Daoy (cell line): ENCODE results near the gene ZNF211. TPM values are rescaled to one million over a fixed set of nuclear protein-coding genes. Genes with fewer than 3 reads are reported as not detected.

ENCODE experiments used
- DNase-seq: peaks from one replicate; pipeline ENCODE4 v3.0.0-alpha.2; 2015; ENCODE audit warnings: low read depth
- total RNA-seq: library from RNA; depleted of rRNA; stranded (reverse); fragments of >200 nt; shearing (Covaris generic); gene quantifications from 2 replicates; pipeline ENCODE4 v1.2.3, GENCODE V29; 2014; rRNA removed

ZNF211 gene
- total RNA-seq, 1 experiment from 2014 or later: 9.8 TPM

DNA sequence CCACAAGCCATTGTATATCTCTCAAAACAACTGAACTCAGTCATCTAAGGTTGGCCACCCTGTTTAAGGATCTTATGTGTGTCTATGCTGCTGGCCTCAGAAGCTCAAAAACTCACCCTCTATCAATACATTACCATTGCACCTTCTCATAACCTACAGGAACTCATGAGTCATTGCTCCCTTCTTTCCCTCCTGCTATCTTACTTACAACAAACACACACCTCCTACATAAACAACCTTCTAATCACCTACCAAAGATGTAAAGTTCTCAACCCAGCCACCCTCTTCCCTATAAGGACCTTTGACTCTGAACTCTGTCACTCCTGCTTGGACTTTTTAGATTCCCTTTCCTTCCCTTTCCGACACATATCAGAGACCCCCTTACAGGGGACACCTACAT lies 22.5 kb downstream of the ZNF211 start:
- DNase-seq: no peak

DNA sequence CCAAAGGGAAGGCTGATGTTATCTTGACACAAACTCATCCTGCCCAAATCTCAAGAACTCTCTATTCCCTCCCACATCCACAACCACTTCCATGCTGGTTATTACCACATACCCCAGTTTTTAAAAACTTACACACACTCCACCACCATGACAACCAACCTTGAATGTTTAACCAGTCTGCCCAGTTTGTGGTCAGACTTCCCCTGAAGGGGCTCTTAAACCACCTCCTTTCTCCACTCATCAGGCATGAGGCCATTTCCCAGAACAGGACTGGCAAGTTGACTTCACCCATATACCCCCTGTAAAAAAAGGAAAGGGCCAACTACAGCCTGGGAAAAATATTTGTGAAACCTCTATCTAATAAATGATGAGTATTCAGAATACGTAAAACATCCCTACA lies 23.4 kb downstream of the ZNF211 start:
- DNase-seq: no peak

DNA sequence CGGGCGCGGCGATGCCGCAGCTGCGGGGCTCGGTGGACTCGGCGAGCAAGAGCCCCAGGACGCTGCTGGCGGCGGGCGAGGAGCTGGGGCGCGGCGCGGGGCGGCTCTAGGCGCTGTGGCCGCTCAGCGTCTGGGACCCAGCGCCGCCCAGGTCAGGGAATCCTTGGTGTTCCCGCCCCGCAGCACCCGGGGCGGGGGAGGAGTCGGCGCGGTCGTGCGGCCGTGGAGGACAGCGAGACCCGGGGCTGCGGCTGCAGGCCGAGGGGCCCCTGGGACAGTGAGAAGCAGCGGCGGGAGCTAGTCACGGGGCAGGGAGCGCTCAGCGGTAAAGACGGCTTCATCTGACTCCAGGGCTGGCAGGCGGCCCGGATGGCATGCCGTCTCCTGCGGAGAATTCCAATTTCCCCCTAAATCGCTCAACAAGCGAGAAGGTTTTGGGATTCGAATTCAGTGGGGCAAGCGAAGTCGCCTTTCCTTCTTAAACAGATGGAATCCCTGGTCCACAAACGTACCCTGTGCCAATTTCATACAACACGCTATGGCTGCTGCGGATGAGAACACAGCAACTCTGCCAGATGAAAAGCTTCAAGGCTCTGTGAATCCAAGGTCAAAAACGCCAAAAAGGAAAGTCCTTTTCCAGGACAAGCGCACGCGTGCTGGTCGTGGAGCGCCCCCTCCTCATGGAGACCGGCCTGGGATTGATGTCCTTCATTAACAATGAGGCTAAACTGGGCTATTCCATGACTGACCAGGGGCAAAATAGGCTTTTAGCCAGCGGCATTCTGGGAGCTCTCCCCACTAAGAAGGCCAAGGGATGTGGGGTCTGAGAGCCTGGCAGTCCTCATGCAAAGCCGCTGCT lies 31.5 kb downstream of the ZNF211 start:
- peak; percentile 56 for DNase-seq

DNA sequence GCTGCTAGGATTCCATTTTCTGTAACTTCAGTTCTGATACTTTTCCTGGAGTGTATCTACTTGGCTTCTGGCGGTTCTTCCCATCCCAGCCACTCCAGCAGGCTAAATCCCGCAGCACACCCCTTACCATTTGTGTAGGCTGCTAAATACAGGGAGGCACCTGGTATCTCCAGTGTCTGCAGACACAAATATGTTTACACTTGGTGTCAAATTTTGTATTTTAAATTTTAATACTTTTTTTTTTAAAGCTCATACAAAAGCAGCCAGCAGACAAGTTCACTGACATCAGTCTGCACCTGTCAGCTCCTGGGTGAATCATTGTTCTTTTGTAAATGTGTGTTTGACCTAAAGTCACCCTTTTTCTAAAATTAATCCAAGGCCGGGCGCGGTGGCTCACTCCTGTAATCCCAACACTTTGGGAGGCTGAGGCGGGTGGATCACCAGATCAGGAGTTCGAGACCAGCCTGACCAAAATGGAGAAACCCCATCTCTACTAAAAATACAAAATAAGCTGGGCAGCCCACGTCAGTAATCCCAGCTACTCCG lies 32.4 kb downstream of the ZNF211 start:
- no peak for DNase-seq

DNA sequence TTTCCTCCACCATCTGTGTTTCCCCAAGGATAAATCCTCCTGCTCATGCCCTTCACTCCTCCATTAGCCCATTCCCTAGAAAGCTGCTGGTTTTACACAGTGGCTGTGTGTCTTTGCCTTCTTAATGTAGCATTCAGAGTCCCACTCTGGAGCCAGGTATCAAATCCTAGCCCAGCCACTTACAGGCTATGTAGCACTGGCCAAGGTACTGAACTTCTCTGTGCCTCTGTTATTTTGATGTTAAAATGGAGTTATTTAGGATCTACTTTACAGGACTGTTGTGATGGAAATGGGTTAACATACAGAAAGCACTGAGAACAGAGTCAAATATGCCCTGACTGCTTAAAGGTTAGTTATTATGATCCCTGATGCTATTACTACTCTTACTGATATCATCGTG lies 34.3 kb downstream of the ZNF211 start:
- no peak for DNase-seq

DNA sequence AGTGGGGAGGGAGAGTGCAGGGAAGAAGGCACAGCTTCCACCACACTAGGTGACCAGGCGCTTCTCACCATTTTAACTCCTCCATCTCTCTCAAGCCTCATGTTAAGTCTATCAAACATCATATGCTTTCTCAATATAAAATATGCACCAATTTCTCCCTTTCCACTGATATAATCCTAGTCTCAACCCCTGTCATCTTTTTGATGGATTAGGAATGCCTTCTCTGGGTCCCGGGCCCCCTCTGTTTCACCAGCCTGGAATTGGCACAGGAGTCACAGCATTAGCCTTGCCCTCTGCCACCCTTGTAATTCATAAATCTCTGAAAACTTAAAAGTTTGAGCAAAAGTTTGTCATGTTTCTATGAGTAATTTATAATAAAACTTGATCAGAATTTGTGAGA lies 35.7 kb downstream of the ZNF211 start, which contains the start of gene ZSCAN4:
Gene ZSCAN4 (plus strand): TSS at position 301 of the 400 bp plus-strand sequence. CDS start 7,211 bp downstream, outside the sequence.
- no peak for DNase-seq

DNA sequence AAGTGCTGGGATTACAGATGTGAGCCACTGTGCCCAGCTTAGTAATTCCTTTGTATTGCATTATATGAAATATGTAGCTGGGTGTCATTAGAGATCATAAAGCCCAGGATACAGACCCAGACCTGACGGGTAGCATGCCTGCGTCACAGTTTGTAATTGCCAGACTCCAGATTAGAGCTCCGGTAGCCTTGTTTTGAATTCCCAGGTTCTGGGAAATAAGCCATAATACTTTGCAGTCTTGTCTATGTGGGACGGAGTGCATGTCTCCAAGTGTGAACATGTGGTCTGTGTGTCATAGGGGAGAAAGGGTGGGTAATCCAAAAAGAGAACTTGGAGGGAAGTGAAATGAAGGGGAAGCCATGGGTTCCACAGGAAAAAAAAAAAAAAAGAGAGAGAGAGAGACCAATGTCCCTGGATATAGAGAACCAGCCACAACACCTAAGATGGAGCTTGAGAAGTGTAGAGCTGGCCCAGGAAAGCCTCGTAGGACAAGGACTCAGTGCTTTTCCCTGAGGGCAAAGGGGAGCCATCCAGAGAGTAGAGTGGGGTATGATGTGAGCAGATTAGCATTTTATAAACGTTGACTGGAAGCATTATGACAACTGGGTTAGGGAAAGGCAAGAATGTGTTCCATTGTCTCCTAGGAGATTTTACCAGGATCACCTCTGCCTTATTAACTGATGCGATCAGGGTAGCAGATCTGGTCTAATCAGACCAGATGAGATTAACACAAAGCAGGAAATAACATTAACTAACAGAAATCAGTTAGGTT lies 38.3 kb downstream of the ZNF211 start:
- no peak for DNase-seq

DNA sequence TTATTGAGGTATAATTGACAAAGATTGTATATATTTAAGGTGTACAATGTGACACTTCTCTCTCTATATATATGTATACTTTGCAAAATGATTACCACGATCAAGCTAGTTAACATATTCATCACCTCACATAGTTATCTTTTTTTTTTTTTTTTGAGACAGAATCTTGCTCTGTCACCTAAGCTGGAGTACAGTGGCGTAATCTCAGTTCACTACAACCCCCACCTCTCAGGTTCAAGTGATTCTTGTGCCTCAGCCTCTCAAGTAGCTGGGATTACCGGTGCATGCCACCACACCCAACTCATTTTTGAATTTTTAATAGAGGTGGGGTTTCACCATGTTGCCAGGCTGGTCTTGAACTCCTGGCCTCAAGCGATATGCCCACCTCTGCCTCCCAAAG lies 39.5 kb downstream of the ZNF211 start:
- DNase-seq: no peak

DNA sequence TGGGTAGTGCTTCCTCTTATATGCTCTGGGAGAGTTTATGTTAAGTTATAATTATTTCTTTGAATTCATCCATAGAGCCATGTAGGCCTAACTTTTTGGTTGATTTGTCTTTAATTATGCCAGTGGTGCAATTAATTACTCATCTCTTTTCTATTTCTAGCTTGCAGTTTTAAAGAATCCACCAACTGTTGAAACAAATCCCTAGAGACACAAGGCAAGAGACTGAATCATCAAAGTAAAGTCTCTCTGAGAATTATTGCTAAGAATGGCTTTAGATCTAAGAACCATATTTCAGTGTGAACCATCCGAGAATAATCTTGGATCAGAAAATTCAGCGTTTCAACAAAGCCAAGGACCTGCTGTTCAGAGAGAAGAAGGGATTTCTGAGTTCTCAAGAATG lies 42.9 kb downstream of the ZNF211 start:
- DNase-seq: no peak

DNA sequence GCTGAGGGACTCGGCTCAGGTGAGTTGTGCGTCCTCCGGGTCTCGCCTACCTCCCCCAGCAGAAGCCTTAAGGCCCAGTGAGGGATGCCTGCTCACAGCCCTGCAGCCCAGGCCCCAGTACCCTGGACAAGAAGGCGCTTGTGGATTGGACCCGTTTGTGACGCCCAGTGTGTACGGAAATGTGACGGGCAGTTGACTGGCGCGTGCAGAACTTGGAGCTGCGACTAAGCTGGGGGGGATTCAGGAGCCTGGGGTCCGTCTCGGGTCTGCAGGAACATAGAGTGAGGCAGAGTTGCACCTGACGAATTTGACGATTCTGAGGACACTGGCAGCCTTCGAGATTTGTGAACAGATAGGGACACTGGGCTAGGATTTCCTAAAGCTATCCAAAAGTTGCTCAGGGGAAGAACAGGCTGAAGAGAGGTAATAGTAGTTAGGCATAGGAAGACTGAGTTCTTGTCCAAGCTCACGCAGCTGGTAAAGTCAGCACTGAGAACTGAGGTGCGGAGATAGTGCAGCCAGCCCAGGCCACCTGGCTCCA lies 49.3 kb downstream of the ZNF211 start:
- no peak for DNase-seq

DNA sequence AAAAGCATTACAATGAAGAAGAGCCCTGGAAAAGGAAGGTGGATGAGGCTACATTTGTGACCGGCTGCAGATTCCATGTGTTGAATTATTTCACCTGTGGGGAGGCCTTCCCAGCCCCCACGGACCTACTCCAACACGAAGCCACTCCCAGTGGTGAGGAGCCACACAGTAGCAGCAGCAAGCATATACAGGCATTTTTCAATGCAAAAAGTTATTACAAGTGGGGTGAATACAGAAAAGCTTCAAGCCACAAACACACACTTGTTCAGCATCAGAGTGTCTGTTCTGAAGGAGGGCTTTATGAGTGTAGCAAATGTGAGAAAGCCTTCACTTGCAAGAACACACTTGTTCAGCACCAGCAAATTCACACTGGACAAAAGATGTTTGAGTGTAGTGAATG lies 53.8 kb downstream of the ZNF211 start:
- no peak for DNase-seq

DNA sequence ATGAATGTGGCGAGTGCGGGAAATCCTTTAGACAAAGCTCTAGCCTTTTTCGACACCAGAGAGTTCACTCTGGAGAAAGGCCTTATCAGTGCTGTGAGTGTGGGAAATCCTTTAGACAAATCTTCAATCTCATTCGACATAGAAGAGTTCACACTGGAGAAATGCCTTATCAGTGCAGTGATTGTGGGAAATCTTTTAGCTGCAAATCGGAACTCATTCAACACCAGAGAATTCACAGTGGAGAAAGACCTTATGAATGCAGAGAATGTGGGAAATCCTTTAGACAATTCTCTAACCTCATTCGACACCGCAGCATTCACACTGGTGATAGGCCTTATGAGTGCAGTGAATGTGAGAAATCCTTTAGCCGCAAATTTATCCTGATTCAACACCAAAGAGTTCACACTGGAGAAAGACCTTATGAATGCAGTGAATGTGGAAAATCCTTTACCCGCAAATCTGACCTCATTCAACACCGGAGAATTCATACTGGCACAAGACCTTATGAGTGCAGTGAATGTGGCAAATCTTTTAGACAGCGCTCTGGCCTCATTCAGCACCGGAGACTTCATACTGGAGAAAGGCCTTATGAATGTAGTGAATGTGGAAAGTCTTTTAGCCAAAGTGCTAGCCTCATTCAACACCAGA lies 54.5 kb downstream of the ZNF211 start:
- no peak for DNase-seq

DNA sequence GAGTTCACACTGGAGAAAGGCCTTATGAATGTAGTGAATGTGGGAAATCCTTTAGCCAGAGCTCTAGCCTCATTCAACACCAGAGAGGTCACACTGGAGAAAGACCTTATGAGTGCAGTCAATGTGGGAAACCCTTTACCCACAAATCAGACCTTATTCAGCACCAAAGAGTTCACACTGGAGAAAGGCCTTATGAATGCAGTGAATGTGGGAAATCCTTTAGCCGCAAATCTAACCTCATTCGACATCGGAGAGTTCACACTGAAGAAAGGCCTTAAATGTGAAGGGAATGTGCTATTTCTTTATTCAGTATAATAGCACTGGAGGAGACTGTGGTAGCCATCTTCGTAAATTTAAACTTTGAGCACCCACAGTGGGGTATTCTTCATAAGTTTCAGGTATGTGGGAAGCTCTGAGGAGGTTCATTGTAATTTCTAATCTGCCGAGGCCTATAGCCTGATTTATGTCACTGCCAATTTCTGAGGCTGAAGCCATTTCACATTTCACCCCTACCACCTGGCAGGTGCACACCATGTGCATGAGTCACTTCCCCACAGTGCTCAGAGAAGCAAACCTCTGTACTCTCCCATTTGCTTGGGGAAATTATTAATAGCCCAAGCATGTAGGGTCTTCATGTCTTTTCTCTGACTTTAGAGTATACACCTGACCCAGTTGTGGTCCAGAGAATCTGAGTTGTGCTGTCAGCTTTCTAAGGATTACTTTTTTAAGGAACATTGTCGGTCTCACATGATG lies 55.2 kb downstream of the ZNF211 start:
- DNase-seq: no peak

DNA sequence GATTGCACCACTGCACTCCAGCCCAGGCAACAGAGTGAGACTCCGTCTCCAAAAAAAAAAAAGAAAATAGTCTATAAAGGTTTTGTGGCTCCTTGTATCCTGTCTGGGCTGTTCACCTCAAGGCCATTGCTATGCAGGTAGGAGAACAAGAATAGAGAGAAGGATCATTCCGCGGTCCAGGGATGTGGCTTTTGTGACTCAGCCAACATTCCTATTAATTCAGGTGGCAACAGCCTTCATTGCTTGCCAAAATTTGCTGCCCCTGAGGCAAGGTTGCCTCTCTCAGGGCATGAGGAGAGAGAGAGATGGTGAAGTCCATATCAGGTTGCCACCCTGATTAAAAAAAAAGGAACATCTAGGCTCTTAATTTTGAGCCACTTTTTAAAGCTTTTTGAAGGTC lies 56.8 kb downstream of the ZNF211 start:
- no peak for DNase-seq

Other genes starting within 250 kb of the ZNF211 start
- gene ZNF548, start 243.3 kb upstream of the ZNF211 start, total RNA-seq: 13.4 and 17.3 TPM in 2 replicates
- gene ZNF17, start 222.0 kb upstream of the ZNF211 start, total RNA-seq: 7.9 and 8.0 TPM in 2 replicates
- gene ZNF749, start 197.8 kb upstream of the ZNF211 start, total RNA-seq: 11.2 and 16.2 TPM in 2 replicates
- gene VN1R1, start 176.0 kb upstream of the ZNF211 start, total RNA-seq: not detected in 2 replicates
- gene ZNF772, start 155.6 kb upstream of the ZNF211 start, total RNA-seq: 9.8 and 12.2 TPM in 2 replicates
- gene ZNF419, start 145.4 kb upstream of the ZNF211 start, total RNA-seq: 2.8 and 8.4 TPM in 2 replicates
- 5.8 and 6.3 TPM in 2 replicates for gene ZNF773, start 133.2 kb upstream of the ZNF211 start, total RNA-seq
- 3.4 and 4.0 TPM in 2 replicates for gene ZNF549, start 105.8 kb upstream of the ZNF211 start, total RNA-seq
- 9.7 and 34.5 TPM in 2 replicates for gene ZNF550, start 73.3 kb upstream of the ZNF211 start, total RNA-seq
- gene ZNF416, start 54.3 kb upstream of the ZNF211 start, total RNA-seq: 2.9 and 5.1 TPM in 2 replicates
- 9.5 and 12.5 TPM in 2 replicates for gene ZIK1, start 49.0 kb upstream of the ZNF211 start, total RNA-seq
- 7.5 and 15.1 TPM in 2 replicates for gene ZNF530, start 33.3 kb upstream of the ZNF211 start, total RNA-seq
- 17.0 and 22.9 TPM in 2 replicates for gene ZNF134, start 18.9 kb upstream of the ZNF211 start, total RNA-seq
- not detected in 2 replicates for gene ZSCAN4, start 35.8 kb downstream of the ZNF211 start, total RNA-seq
- 16.6 and 17.5 TPM in 2 replicates for gene ZNF551, start 48.8 kb downstream of the ZNF211 start, total RNA-seq
- gene ZNF154, start 76.0 kb downstream of the ZNF211 start, total RNA-seq: not detected in 2 replicates
- 2.5 and 3.8 TPM in 2 replicates for gene ZNF671, start 94.5 kb downstream of the ZNF211 start, total RNA-seq
- gene ZNF776, start 113.6 kb downstream of the ZNF211 start, total RNA-seq: 8.1 and 17.7 TPM in 2 replicates
- gene ZNF586, start 136.5 kb downstream of the ZNF211 start, total RNA-seq: 12.8 and 13.3 TPM in 2 replicates
- 4.4 and 4.5 TPM in 2 replicates for gene ZNF552, start 181.7 kb downstream of the ZNF211 start, total RNA-seq
- 14.9 and 16.9 TPM in 2 replicates for gene ZNF587B, start 197.1 kb downstream of the ZNF211 start, total RNA-seq
- gene ZNF587, start 216.7 kb downstream of the ZNF211 start, total RNA-seq: 11.2 and 20.4 TPM in 2 replicates